K562 (cell line): ENCODE results near the gene YES1. TPM values are rescaled to one million over a fixed set of nuclear protein-coding genes. Genes with fewer than 3 reads are reported as not detected.
A peak's percentile ranks its signal among the peaks of the same experiment; 100 is the strongest.

Experiments used
- ADNP ChIP-seq: fragments of 200-800 bp; sonication (Bioruptor generic); IDR thresholded peaks from 2 replicates; pipeline ENCODE4 v1.6.1; 2016; ENCODE audit warnings: missing genetic modification characterization, missing compliant biosample characterization
- FOXM1 ChIP-seq, 2 experiments: fragments of 450-650 bp in 1 of 2; sonication (generic) in 1 of 2; formaldehyde crosslinking in 1 of 2; IDR thresholded peaks; 2 replicates each; pipeline versions ENCODE4 v1.6.1 to v1.9.0; 2017 to 2022; ENCODE audit warnings: low read depth in 2 of 2, mild to moderate bottlenecking in 2 of 2, missing genetic modification reagents in 1 of 2, moderate library complexity in 1 of 2
- NFE2 ChIP-seq: IDR thresholded peaks from 2 replicates; pipeline ENCODE4 v1.6.1; 2014; ENCODE audit warnings: antibody characterized with exemption, low read depth
- NR2C2 ChIP-seq, 2 experiments: fragments of 200-800 bp in 1 of 2; sonication (Bioruptor generic) in 1 of 2; sonication (generic) in 1 of 2; formaldehyde crosslinking in 1 of 2; IDR thresholded peaks; 2 replicates each; pipeline versions ENCODE4 v1.6.1 to v1.8.0; 2016 to 2022; ENCODE audit warnings: mild to moderate bottlenecking in 1 of 2, missing compliant biosample characterization in 1 of 2, missing genetic modification characterization in 1 of 2, missing genetic modification reagents in 1 of 2
- PHF8 ChIP-seq: fragments of 200-600 bp; sonication (generic); IDR thresholded peaks from 2 replicates; pipeline ENCODE4 v1.6.1; 2012; ENCODE audit warnings: mixed run types, mild to moderate bottlenecking, inconsistent platforms, low read length, moderate library complexity, borderline replicate concordance
- POLR3G ChIP-seq: IDR thresholded peaks from 2 replicates; pipeline ENCODE4 v1.6.1; 2011; ENCODE audit not compliant: insufficient read length, insufficient replicate concordance; ENCODE audit errors: extremely low read depth
- PRDM10 ChIP-seq: fragments of 450-650 bp; IDR thresholded peaks from 2 replicates; pipeline ENCODE4 v1.6.1; 2018; ENCODE audit not compliant: partially characterized antibody
- TEAD1 ChIP-seq, 2 experiments: fragments of 450-650 bp in 1 of 2; sonication (generic) in 1 of 2; formaldehyde crosslinking; IDR thresholded peaks; 2 replicates each; pipeline versions ENCODE4 v1.4.0 to v1.8.0; 2020 to 2022; ENCODE audit warnings: mild to moderate bottlenecking in 2 of 2, missing genetic modification reagents in 1 of 2
- TEAD2 ChIP-seq: fragments of 450-650 bp; IDR thresholded peaks from 2 replicates; pipeline ENCODE4 v1.6.1; 2016; ENCODE audit warnings: missing genetic modification characterization, control low read depth, missing compliant biosample characterization
- TOE1 ChIP-seq, 2 experiments: fragments of 450-650 bp in 1 of 2; sonication (generic) in 1 of 2; formaldehyde crosslinking in 1 of 2; IDR thresholded peaks; 2 replicates each; pipeline versions ENCODE4 v1.7.1 to v1.8.0; 2016 to 2022; ENCODE audit warnings: borderline replicate concordance in 2 of 2, mild to moderate bottlenecking in 2 of 2, antibody characterized with exemption in 1 of 2, inconsistent platforms in 1 of 2, low read depth in 1 of 2, missing genetic modification reagents in 1 of 2, moderate library complexity in 1 of 2
- YBX1 ChIP-seq: fragments of 450-650 bp; IDR thresholded peaks from 2 replicates; pipeline ENCODE4 v1.7.1; 2016; ENCODE audit warnings: mild to moderate bottlenecking
- ZNF212 ChIP-seq: fragments of 450-650 bp; formaldehyde crosslinking; IDR thresholded peaks from 2 replicates; pipeline ENCODE4 v1.4.0; 2020; ENCODE audit warnings: mild to moderate bottlenecking
- ZNF217 ChIP-seq: sonication (generic); formaldehyde crosslinking; IDR thresholded peaks from 2 replicates; pipeline ENCODE4 v1.8.0; 2022; ENCODE audit warnings: mild to moderate bottlenecking, missing genetic modification reagents
- ZNF592 ChIP-seq: fragments of 450-650 bp; IDR thresholded peaks from 2 replicates; pipeline ENCODE4 v1.6.1; 2017; ENCODE audit warnings: antibody characterized with exemption, mild to moderate bottlenecking
- ZNF699 ChIP-seq: fragments of 250-450 bp; sonication (Bioruptor Pico); IDR thresholded peaks from 2 replicates; pipeline ENCODE4 v1.8.0; 2021; ENCODE audit warnings: mild to moderate bottlenecking, moderate library complexity; ENCODE audit not compliant: insufficient replicate concordance
- polyA plus RNA-seq, 8 experiments: library from polyadenylated mRNA; depleted of rRNA in 4 of 8; stranded (reverse) in 5 of 8; unstranded in 3 of 8; fragments of >200 nt; fragmentation: Nextera tagmentation in 2 of 8; fragmentation: Illumina TruSeq in 1 of 8; extraction: Ambion mirVana in 2 of 8; extraction: Trizol in 1 of 8; gene quantifications; 2 replicates each; pipeline versions ENCODE4 v1.2.1 to v1.2.3, GENCODE V29; 2011 to 2014; ENCODE audit warnings: inconsistent platforms in 1 of 8, missing spikeins in 1 of 8
- total RNA-seq, 7 experiments: library from RNA; depleted of rRNA in 6 of 7; stranded (reverse); fragments of >200 nt in 6 of 7; fragmentation: Illumina TruSeq in 2 of 7; extraction: Trizol in 2 of 7; gene quantifications; 2 replicates each; pipeline versions ENCODE4 v1.2.1 to v1.2.3, GENCODE V29; 2011 to 2021; ENCODE audit warnings: low replicate concordance in 1 of 7
- TF ChIP-seq, protein P1 (sequence below): fragments of 250-450 bp; sonication (Bioruptor Pico); IDR thresholded peaks from 2 replicates; pipeline ENCODE4 v1.8.0; 2022; ENCODE audit warnings: inconsistent platforms

YES1 gene
- total and polyA plus RNA-seq, 9 of the 15 experiments (the other 6 are each of a cell fraction or from before 2014, with no cell fraction given): 37.2 to 115 (median 77.7) TPM

DNA sequence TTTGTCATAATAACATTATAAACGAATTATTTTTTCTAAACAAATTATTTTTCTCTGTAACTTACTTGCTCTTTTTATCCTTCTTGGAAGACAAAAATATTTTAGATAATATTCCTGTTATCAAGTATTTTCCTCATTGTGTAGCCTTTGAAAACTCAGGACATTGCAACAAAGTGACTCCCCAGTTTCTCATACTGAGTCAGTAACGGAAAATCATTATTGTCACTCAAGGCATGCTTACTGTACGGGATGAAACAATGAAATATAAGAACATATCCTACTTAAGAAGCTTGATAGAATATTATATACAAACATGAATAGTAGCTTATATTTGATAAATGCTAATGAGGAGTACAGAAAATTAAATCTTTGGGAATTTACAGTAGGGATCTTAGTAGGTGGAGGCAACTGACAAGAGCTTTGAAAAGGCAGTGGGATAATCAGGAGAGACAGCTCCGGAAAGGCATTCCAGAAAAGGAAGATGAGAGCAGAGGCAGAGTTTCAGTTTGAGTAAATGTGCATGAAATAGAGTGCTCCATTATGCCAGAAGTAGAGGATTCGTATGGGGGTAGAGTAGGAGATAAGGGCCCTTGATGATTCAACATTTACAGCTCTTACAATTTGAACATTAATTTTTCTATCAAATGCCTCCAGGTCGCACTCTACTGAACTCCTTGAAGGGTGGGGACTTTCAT lies 14.0 kb upstream of the YES1 start (continued):
- TF ChIP-seq PRDM10: no peak
- 0 out of 2 replicates have a peak, but pooled peaks have one; percentile 10 for TF ChIP-seq FOXM1 (IDR thresholded peaks at IDR 0.05; ENCODE audit: low read depth)
- TF ChIP-seq FOXM1 (CRISPR knock-in tag; IDR thresholded peaks at IDR 0.05; ENCODE audit: low read depth): no peak
- TF ChIP-seq TOE1 (IDR thresholded peaks at IDR 0.05; ENCODE audit: borderline replicate concordance): no peak
- TF ChIP-seq TOE1 (CRISPR knock-in tag; IDR thresholded peaks at IDR 0.05; ENCODE audit: borderline replicate concordance, low read depth): no peak
- TF ChIP-seq, protein P1, sequence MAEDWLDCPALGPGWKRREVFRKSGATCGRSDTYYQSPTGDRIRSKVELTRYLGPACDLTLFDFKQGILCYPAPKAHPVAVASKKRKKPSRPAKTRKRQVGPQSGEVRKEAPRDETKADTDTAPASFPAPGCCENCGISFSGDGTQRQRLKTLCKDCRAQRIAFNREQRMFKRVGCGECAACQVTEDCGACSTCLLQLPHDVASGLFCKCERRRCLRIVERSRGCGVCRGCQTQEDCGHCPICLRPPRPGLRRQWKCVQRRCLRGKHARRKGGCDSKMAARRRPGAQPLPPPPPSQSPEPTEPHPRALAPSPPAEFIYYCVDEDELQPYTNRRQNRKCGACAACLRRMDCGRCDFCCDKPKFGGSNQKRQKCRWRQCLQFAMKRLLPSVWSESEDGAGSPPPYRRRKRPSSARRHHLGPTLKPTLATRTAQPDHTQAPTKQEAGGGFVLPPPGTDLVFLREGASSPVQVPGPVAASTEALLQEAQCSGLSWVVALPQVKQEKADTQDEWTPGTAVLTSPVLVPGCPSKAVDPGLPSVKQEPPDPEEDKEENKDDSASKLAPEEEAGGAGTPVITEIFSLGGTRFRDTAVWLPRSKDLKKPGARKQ (CRISPR knock-in tag): no peak
- TF ChIP-seq TEAD1 (CRISPR knock-in tag; IDR thresholded peaks at IDR 0.05): no peak
- TF ChIP-seq ZNF212 (CRISPR knock-in tag): no peak
- no peak for TF ChIP-seq TEAD2 (tag)
- TF ChIP-seq ADNP (tag): no peak
- TF ChIP-seq YBX1: no peak
- TF ChIP-seq ZNF699: no peak
- TF ChIP-seq ZNF217 (CRISPR knock-in tag): no peak
- TF ChIP-seq NFE2: peak; percentile 21; the same call in 1 of the 2 replicates
- TF ChIP-seq PHF8: no peak
- no peak for TF ChIP-seq ZNF592
- no peak for TF ChIP-seq POLR3G
- TF ChIP-seq NR2C2 (CRISPR knock-in tag; IDR thresholded peaks at IDR 0.05): no peak
- TF ChIP-seq NR2C2 (tag; IDR thresholded peaks at IDR 0.05): no peak
